Measurements from ENCODE around the gene TMEM150A. TPM values are rescaled to one million over a fixed set of nuclear protein-coding genes. Genes with fewer than 3 reads are reported as not detected.

Gene TMEM150A
- total and polyA plus RNA-seq, 12 donors = 7.6 to 21.1 (median 10.1) TPM

DNA sequence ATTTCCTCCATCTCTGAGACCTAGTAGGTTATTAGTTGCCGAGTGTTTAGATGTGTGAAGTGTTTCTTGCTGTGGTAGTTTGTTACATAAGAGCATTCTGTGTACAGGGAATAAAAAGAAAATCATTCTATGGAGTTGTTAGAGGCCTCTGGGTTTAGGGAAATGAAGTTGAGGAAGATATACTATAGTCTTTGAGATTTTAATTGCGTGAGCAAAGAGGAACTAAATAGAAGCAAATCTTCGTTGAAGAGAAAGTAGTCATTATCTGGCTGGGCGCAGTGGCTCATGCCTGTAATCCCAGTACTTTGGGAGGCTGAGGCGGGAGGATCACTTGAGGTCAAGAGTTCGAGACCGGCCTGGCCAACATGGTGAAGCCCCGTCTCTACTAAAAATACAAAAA is 32.5 kb upstream of the TMEM150A start:
- peaks cover 3 to 100% (median 64%) of the 10 kb centered on the region in 9 donors for H3K36me3 ChIP-seq
- H3K27me3 ChIP-seq = no peaks in the 10 kb centered on the region

DNA sequence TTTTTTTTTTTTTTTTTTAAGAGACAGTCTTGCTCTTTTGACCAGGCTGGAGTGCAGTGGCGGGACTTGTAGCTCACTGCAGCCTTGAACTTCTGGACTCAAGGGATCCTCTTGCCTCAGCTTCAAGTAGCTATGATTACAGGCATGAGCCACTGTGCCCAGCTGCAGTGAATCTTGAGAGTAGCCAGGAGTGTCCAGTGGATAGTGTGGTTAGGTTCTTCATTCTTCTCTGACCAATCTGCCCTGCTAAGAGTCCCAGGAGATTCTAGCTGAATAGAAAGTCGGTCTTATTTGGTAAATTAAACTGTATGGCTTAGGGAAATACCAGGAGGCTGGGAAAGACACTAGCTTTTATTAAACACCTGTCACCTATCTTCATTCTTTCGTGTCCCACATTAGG is 28.8 kb upstream of the TMEM150A start:
- intact Hi-C loops (cut with DNase I) = loop anchor here in 1 of 10 donors (10.0 kb wide), 1 partner anchor 443 kb away; no protein-coding TSS in a partner anchor
- Histone ChIP-seq H3K4me1 (peaks cover 0 to 8% (median 0%) of the 10 kb centered on the region in 9 donors), H3K36me3 (peaks cover 2 to 100% (median 66%) of the 10 kb centered on the region in 9 donors), H3K27ac (no peak overlapping the region), H3K9me3 (no peaks in the 10 kb centered on the region), H3K4me3 (no peak overlapping the region), H3K27me3 (no peaks in the 10 kb centered on the region)
- ATAC-seq (no peak), DNase-seq (no peak)
- no peak for TF ChIP-seq CTCF (IDR thresholded peaks at IDR 0.05)
- WGBS, 2 donors = 91 to 93% methylated on average over 3 of the region's 3 CpGs

More for the DNA sequence above, 32.5 kb upstream of the TMEM150A start:
- no peak for ATAC-seq
- intact Hi-C loops (cut with DNase I) = loop anchor here in 6 of 10 donors (5.0 to 10.0 kb wide), 3 partner anchors 72 to 440 kb away; no protein-coding TSS in a partner anchor
- Histone ChIP-seq H3K4me3 (no peak overlapping the region), H3K4me1 (peaks cover 0 to 14% (median 0%) of the 10 kb centered on the region in 9 donors), H3K9me3 (no peaks in the 10 kb centered on the region), H3K27ac (peak overlapping the region in 1 of 10 donors; percentile 4)
- WGBS, 2 donors = 92 to 93% methylated on average over 8 of the region's 8 CpGs
- no peak for DNase-seq
- no peak for TF ChIP-seq CTCF (IDR thresholded peaks at IDR 0.05)

DNA sequence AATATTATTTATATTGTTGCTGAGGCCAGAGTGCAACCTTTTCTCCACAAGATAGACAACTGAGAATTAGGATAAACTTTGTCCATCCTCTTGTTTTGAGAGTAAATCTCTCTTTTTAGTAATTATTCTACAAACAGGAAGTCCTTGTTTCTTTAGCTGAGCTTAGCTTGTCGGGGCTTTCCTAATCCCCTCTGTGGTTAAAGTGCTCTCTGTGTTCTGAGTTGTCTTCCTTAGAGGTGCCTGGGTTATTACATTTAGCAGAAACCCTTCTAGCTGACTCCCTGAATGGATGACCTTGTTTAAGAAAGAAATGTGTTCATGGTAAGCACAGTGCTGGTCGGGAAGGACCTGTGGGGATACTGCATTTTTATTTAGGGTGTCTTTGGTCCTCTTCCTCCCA is 26.2 kb upstream of the TMEM150A start:
- Histone ChIP-seq H3K36me3 (peaks cover 7 to 100% (median 71%) of the 10 kb centered on the region in 9 donors), H3K4me1 (peaks cover 0 to 15% (median 1%) of the 10 kb centered on the region in 9 donors), H3K27me3 (no peaks in the 10 kb centered on the region), H3K9me3 (no peaks in the 10 kb centered on the region), H3K4me3 (no peak overlapping the region), H3K27ac (no peak overlapping the region)
- TF ChIP-seq CTCF (IDR thresholded peaks at IDR 0.05) = no peak
- WGBS, 2 donors = 76 to 77% methylated on average over 2 of the region's 2 CpGs
- DNase-seq = no peak
- ATAC-seq = no peak
- intact Hi-C loops (cut with DNase I) = loop anchor here in 1 of 10 donors (10.0 kb wide), 1 partner anchor 456 kb away; no protein-coding TSS in a partner anchor

DNA sequence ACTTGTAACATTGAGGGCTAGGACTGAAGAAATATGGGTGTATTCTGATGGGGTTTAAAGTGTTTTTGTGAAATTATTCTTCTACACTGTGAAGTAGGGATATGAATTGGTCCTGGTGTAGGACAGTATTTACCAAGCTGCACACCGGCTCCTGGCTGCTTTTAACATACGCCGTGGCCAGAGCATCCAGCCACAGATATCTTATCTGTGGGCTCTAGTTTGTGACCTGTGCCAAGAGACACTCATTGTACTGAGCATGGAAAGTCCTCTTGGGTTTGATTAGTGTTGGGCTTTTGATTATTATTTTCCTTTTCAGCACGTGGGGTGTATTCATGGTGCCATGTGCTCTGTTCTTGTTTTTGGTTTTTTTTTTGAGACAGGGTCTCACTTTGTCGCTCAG is 21.5 kb upstream of the TMEM150A start:
- peaks cover 4 to 100% (median 66%) of the 10 kb centered on the region in 9 donors for H3K36me3 ChIP-seq
- WGBS, 2 donors = 47 to 59% methylated on average over 5 of the region's 5 CpGs
- intact Hi-C loops (cut with DNase I) = loop anchor here in 1 of 10 donors (10.0 kb wide), 1 partner anchor 461 kb away; no protein-coding TSS in a partner anchor
- no peaks in the 10 kb centered on the region for H3K9me3 ChIP-seq
- no peak overlapping the region for H3K4me3 ChIP-seq
- ATAC-seq = peak in 6 of 8 donors; percentile 66 to 94 (median 81)
- DNase-seq = no peak
- peak overlapping the region in 2 of 10 donors; percentile 16 to 36 for H3K27ac ChIP-seq
- TF ChIP-seq CTCF (IDR thresholded peaks at IDR 0.05) = no peak
- no peaks in the 10 kb centered on the region for H3K27me3 ChIP-seq
- peaks cover 0 to 22% (median 7%) of the 10 kb centered on the region in 9 donors for H3K4me1 ChIP-seq

Measured in heart right ventricle (tissue), 16 donors.